ENCODE measurements around the gene MED12L. TPM values are rescaled to one million over a fixed set of nuclear protein-coding genes. Genes with fewer than 3 reads are reported as not detected.

Gene MED12L
- total RNA-seq, 6 experiments from 2014 or later = 0.05 to 0.64 (median 0.13) TPM; not detected in 1

GRCh38 chr3:151256749-151257148, 171.3 kb downstream of the MED12L start:
- no peak overlapping the region for H3K27ac Mint-ChIP-seq
- no peaks in the 10 kb centered on the region for H3K4me1 Mint-ChIP-seq (ENCODE audit: low read depth)
- peaks cover 4% of the 10 kb centered on the region; the same call in 1 of the 2 replicates for H3K27me3 Mint-ChIP-seq (ENCODE audit: insufficient read depth)
- H3K36me3 Mint-ChIP-seq (ENCODE audit: low read depth) = no peaks in the 10 kb centered on the region
- no peaks in the 10 kb centered on the region for H3K9me3 Mint-ChIP-seq
- no peak for DNase-seq
- TF ChIP-seq CTCF (IDR thresholded peaks at IDR 0.05) = no peak
- no peak overlapping the region for H3K4me3 Mint-ChIP-seq

- H3K27me3 Mint-ChIP-seq (ENCODE audit: insufficient read depth) = peaks cover 9% of the 10 kb centered on the region; the same call in 1 of the 2 replicates
- no peak overlapping the region for H3K4me3 Mint-ChIP-seq
- DNase-seq = no peak
- H3K4me1 Mint-ChIP-seq (ENCODE audit: low read depth) = no peaks in the 10 kb centered on the region
- no peak overlapping the region for H3K27ac Mint-ChIP-seq
- no peaks in the 10 kb centered on the region for H3K9me3 Mint-ChIP-seq
- no peaks in the 10 kb centered on the region for H3K36me3 Mint-ChIP-seq (ENCODE audit: low read depth)
- no peak for TF ChIP-seq CTCF (IDR thresholded peaks at IDR 0.05)
These were observed 174.2 kb downstream of the MED12L start for GRCh38 chr3:151259664-151260063.

- Mint-ChIP-seq H3K4me1 (ENCODE audit: low read depth) (no peaks in the 10 kb centered on the region), H3K27me3 (ENCODE audit: insufficient read depth) (peaks cover 10% of the 10 kb centered on the region)
- DNase-seq = no peak
These were observed 177.5 kb downstream of the MED12L start for GRCh38 chr3:151262871-151263525.

GRCh38 chr3:151264605-151265004, 179.1 kb downstream of the MED12L start:
- H3K36me3 Mint-ChIP-seq (ENCODE audit: low read depth) = no peaks in the 10 kb centered on the region
- TF ChIP-seq CTCF (IDR thresholded peaks at IDR 0.05) = no peak
- DNase-seq = no peak
- H3K27ac Mint-ChIP-seq = no peak overlapping the region
- no peaks in the 10 kb centered on the region for H3K9me3 Mint-ChIP-seq
- no peak overlapping the region for H3K4me3 Mint-ChIP-seq
- H3K27me3 Mint-ChIP-seq (ENCODE audit: insufficient read depth) = peaks cover 10% of the 10 kb centered on the region
- no peaks in the 10 kb centered on the region for H3K4me1 Mint-ChIP-seq (ENCODE audit: low read depth)

More at GRCh38 chr3:151262871-151263525, 177.5 kb downstream of the MED12L start:
- no peak for TF ChIP-seq CTCF (IDR thresholded peaks at IDR 0.05)
- no peak overlapping the region for H3K27ac Mint-ChIP-seq
- no peak overlapping the region for H3K4me3 Mint-ChIP-seq
- H3K36me3 Mint-ChIP-seq (ENCODE audit: low read depth) = no peaks in the 10 kb centered on the region
- H3K9me3 Mint-ChIP-seq = no peaks in the 10 kb centered on the region

- Mint-ChIP-seq H3K4me3 (no peak overlapping the region), H3K9me3 (no peaks in the 10 kb centered on the region), H3K4me1 (ENCODE audit: low read depth) (no peaks in the 10 kb centered on the region), H3K27ac (no peak overlapping the region), H3K27me3 (ENCODE audit: insufficient read depth) (peaks cover 12% of the 10 kb centered on the region), H3K36me3 (ENCODE audit: low read depth) (no peaks in the 10 kb centered on the region)
- no peak for TF ChIP-seq CTCF (IDR thresholded peaks at IDR 0.05)
- no peak for DNase-seq
These were observed 179.7 kb downstream of the MED12L start for GRCh38 chr3:151265166-151265565.
